Lung microvascular endothelial cell (primary cell): Measurements from ENCODE around the gene ABCA2. TPM values are rescaled to one million over a fixed set of nuclear protein-coding genes. Genes with fewer than 3 reads are reported as not detected.
"Not testable (repeated sequence)": the region's sequence is repeated elsewhere in the genome, so short reads cannot be mapped to it uniquely, and the experiment has no call there.

Experiments
- DNase-seq, 2 donors: peaks; one replicate each; pipeline versions ENCODE4 v3.0.0 to v3.0.0-alpha.2; 2010; ENCODE audit warnings: low read depth in 2 of 2
- total RNA-seq: library from RNA; depleted of rRNA; stranded (reverse); fragments of >200 nt; gene quantifications from 2 replicates; pipeline ENCODE4 v1.2.1, GENCODE V29; 2014

The ABCA2 gene
- total RNA-seq, 1 donor from 2014 or later: 4.0 TPM

DNA sequence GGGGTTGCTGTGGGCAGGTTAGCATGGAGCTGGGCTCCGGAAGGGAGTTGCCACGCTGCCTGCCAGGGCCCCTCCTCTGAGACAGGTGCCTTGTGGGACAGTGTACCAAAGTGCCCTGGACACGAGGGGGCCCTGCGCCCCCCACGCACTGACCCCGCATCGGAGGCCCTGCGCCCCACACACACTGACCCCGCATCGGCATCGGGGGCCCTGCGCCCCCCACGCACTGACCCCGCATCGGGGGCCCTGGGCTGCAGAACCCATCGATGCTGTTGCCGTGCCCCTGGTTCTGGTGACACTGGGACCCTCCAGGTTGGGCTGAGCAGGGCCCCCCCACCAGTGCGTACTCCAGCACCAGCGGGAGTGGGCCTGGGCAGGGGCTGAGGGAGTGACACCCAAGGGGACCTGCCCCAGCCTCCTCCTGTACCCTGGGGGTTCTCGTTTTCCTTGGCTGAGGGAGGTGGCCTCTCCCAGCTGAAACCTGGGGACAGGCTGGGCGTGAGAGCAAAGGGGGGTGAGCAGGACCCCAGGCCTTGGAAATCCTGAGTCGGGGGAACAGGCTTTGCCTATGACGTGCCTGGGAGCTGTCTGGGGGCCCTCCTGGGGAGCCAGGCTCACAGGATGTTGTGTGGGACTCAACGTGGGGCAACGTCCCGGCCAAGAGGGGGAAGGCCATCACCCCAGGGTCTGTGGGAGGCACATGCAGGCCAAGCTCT is 35.4 kb upstream of the ABCA2 start:
- no peak for DNase-seq

DNA sequence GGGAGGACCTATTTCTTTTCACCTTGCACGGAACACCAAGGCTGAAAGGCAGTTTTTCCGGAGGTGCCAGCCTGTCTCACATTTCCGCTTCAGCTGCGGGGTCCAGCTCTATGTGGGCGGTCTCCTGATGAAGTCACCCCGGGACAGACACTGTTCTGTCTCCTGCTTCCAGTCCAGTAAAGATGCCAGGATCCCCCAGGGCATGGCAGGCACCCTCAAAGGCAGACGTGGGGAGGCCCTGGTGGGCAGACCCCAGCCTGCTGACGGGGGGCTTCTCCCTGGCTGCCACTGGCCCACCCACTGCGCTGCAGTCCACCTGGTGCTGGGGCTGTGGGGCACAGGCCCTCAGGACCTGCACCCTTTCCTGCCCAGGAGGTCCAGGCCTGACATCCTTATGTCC is 34.8 kb upstream of the ABCA2 start:
- DNase-seq: not testable (repeated sequence)

DNA sequence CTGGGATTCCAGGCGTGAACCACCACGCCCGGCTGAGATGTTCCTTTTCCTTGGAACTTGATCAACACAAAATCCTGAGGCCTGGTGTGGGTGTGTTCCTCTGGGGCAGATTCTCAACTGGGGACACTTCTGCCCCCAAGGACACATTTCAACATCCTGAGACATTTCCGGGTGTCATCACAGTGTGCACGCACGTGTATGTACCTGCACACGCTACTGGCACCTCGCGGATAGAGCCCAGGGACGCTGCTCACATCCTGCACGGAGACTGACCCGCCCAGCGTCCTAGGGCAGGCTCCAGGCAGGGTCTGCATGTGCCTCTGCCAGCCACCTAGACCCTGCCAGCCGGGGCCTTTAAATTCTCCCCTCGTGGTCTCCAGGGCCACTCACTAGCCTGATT is 34.3 kb upstream of the ABCA2 start:
- no peak for DNase-seq

DNA sequence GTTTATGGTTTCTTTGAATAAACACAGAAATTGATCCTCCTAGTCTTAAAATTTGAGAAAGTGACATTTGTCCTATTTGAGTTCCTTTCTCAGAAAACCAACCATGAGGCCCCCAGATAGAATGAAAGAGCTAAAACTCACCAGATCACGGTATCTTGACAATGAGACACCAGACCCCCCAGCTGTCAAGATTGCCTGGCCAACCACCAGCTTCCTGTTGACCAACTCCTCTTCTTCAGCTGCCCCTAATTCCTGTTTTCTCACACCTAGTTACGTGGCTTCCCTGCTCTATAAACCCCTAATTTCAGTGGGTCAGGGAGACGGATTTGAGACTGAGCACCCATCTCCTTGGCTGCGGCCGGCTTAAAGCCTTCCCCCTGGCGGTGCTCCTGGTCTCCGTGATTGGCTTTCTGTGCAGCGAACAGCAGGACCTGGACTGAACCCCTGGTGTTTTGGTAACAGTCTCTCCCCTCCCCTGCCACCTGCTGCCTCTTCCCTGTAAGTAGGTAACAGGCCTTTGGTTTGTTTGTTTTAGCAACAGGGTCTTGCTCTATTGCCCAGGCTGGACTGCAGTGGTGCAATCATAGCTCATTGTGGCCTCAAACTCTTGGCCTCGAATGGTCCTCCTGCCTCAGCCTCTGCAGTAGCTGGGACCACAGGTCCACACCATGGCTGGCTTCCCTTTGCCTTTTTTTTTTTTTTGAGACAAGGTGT is 30.6 kb upstream of the ABCA2 start:
- no peak for DNase-seq

DNA sequence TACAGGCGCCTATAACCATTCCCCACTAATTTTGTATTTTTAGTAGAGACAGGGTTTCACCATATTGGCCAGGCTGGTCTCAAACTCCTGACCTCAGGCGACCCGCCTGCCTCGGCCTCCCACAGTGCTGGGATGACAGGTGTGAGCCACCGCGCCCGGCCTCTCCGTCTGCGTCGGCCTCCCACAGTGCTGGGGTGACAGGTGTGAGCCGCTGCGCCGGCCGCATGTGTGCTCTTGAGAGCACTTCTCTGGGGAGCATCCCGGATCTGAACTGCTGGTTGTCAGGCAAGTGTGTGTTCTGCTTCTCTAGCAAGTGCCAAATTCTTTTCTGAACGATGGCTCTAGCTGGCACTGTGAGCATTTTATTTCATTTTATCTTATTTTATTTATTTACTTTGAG is 29.5 kb upstream of the ABCA2 start:
- DNase-seq: no peak

DNA sequence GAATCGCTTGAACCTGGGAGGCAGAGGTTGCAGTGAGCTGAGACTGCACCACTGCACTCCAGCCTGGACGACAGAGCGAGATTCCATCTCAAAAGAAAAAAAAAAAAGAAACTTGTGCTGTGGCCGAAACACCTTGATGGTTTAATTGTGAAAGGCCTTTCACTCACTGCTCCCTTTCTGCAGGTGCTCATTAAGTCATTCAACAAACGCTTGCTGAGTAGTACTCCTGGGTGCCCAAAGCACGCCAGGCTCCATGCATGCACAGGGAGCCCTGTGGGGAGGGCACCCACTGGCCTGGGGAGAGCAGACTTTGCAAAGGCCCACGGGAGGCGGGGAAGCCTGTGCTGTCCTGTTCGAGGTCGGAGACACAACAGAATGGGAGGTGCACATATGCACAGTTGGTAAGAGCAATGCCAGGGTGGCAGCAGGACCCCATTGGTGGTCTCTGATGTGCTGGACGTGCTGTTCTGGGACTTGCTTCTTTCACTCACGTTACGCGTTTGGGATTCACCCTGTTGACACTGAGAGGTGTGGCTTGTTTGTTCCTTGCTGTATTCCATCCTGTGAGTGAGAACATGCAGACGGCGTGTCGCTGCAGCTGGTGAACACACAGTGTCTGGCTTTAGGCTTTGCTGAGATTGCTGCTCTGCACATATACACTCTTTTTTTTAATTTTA is 28.8 kb upstream of the ABCA2 start:
- DNase-seq: no peak

DNA sequence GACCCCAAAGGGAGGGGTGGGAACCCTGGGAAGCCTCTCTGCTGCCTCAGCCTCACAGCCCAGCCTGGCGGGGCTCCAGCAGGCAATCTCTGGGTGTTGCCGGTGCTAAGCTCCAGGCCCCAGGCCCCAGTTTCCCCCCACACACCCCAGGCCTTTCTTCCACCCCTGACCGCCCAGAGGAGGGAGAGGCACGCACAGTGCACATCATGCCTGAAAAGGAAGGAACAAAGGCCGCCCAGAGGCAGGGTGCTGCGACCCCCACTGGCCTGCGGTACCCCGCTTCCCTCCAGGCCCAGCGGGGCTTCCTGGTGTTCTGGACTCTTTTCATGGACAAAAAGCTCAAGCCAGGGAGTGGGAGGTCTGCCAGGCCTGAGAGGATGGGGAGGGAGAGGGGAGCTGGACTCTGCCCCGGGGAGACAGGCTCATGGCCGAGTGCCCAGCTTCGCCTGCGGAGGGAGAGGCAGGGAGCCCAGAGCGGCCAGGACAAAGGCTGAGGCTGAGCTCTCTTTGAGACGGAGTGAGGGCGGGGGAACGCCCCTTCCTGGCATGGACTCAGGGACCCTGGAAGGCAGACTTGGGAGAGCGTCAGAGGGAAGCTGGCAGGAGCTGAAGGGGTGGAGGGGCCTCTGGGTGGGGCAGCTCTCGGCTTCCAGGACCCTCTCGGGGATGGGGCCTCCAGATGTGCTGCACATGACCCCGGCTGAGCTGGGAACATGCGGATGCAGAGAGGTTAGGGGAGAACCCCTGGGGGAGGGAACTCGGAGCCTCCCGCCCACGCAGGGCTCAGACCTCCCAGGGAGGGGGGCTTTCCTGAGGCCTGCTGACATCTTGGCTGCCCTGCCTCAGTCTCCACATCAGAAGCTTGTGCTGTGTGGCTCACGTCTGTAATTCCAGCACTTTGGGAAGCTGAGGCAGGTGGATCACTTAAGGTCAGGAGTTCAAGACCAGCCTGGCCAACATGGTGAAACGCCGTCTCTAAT is 27.6 kb upstream of the ABCA2 start:
- DNase-seq: no peak

DNA sequence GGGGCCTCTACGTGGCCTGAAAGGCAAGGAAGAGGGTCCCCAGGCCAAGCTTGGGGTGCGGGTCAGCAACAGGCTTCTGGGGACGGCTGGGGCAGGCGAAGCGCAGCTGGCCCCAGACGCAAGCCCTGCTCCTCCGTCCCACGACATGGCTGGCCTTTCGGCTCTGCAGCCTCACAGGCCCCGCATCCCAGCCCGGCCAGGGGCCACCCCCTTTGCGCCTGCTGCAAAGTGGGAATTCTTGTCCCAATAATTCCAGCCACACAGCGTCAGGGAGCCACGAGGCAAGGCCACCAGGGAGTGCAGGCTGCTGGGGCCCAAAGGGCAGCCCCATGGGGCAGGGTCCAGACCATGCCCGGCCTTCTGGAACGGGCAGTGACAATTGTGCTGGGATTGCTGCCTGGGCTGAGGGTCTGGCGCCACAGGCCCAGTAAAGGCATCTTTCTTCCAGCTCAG is 26.9 kb upstream of the ABCA2 start:
- no peak for DNase-seq

DNA sequence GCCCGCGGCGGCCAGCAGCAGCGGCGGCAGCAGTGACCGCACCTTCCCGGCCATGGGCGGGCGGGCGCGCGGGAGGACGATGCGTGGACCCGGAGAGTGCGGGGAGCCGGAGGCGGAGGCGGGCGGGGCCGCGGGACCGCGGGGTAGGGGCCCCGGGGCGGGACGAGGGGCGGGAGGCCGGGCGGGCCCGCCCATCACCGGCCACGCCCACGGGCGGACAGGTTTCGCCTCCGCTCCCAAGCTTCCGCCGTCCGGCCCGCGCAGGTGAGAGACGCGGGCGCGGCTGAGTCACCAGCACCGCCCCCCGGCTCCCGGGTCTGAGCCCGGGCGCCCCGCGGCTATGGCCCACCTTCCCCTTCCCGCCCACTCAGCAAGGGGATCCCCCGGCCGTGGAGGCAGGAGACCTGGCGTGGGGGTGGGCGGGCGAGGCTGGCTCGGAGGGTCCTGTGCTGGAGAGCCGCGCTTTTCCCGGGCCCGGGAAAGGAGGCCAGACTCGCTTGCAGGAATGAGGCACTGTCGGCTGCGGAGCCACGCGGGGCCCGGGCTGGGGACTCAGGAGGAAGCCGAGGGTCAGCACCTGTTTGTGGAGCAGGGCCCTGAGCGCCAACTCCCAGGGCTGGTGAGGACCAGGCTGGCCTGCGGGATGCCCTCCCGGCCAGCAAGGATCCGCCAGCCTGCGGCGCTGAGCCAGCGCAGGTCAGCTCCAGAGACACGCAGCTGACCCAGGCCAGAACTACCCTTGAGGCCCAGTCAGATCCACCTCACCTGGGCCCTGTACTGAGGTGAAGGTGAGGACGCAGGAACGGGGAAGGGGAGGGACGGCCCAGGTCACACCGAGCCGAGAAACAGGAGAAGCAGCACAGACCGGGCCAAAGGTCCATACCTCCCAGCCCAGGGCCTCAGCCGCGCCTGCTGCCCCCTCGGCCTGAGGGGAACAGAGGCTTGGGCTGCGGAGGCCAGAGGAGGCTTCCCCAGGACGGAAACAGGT is 26.2 kb upstream of the ABCA2 start, which contains the start of gene ENTPD2:
TSS of gene ENTPD2 (minus strand) at position 118 of the 988 bp plus-strand sequence. CDS start at position 54, 64 bp downstream.
- DNase-seq: no peak

DNA sequence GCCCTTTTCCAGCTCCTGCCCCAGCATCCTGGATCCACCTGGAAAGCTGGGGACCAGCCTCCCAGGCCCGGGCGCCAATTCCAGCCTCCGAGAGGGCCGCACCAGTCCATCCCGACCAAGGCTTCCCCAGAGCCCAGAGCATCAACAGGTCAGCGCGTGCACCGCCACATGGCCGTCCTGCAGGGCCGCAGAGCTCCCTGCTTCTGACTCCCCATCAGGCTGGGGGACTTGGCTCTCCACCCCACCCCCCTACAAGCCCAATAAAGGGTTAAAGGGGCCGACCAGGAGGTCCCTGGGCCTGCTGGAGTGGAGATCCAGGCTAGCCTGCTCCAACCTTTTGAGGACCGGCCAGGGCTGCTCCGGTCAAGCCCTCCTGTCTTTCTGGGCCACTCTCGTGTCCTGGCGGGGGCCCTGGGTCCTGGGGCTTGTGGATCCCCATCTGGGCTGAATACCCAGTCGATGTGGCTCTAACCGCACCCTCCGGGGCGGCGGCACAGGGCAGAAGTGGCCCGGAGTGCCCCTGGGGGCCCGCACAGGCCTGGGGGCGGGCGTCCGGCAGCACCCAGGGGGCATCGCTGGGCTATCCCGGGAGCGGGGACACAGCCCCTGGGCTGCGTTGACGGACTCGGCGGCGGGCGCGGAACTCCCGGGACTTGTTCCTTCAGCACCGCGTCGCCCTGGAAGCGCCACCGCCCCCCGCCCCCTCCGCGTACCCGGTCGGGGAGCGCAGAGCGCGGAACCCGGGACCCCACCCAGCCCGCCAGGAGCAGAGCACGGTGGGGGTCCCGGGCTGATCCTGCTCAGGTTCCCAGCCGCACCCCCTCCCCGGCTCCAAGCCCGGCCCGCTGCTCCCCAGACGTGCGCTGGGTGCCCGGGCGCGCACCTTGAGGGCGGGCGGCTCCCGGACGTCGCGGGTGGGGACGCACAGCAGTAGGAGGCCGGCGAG is 25.2 kb upstream of the ABCA2 start:
- no peak for DNase-seq

DNA sequence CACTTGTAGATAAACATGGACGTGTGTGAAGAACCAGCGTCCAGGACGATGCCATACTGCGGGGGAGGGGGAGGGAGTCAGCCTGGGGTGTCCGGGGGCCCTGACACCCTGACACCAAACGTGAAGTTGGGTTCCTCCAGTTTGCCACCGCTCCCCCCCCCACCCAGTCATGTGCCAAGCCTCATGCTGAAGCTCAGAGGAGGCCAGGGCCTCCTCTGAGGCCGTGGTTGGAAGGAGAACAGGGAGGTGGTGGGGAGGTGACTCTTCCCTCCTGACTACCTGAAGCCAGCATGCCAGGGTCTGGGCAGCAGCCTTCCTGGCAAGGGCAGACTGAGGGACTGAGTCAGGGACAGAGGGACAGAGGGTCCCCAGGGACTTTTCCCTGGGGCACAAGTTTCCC is 24.3 kb upstream of the ABCA2 start:
- no peak for DNase-seq

DNA sequence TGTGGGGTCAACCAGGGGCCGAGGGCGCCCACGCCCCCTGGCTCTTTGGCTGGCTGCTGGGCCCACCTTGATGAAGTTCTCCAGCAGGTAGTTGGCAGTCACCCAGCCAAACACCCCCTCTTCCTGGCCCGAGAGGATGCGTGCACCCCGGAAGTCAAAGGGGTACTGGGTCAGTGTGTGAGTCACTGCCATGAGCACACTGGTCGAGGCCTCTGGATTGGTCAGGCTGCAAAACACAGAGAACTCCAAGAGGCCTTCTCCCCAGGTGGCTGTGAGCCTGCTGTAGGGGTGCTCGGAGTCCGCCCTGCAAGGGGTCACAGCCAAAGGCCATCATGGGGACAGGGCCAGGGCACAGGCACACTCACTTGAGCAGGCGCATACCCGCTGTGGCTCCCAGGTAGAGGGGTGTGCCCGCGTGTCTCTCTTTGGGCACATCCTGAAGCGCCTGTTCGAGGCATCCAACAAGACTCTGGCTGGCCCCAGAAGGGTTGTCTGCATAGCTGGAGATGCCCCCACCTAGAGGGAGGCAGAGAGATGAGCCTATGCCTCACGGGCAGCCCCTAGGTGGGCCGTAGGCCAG is 23.2 kb upstream of the ABCA2 start:
- no peak for DNase-seq

DNA sequence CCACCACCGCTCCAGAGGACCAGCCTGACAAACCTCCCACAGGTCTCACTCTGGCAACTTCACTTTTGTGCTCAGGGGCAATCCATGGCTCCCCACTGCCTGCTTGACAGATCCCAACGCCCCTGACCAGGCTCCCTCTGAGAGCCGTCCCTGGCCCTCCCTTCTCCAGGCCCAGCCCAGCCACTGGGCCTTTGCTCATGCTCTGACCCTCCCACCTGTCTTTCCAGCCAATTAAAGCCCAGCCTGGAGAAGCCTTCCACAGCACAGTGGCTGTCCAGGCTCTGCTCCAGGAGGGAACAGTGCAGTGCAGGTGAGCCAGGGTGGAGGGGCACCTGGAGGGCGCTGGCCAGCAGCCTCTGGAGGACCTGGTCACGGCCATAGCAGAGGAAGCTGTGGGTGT is 22.5 kb upstream of the ABCA2 start:
- DNase-seq: no peak

DNA sequence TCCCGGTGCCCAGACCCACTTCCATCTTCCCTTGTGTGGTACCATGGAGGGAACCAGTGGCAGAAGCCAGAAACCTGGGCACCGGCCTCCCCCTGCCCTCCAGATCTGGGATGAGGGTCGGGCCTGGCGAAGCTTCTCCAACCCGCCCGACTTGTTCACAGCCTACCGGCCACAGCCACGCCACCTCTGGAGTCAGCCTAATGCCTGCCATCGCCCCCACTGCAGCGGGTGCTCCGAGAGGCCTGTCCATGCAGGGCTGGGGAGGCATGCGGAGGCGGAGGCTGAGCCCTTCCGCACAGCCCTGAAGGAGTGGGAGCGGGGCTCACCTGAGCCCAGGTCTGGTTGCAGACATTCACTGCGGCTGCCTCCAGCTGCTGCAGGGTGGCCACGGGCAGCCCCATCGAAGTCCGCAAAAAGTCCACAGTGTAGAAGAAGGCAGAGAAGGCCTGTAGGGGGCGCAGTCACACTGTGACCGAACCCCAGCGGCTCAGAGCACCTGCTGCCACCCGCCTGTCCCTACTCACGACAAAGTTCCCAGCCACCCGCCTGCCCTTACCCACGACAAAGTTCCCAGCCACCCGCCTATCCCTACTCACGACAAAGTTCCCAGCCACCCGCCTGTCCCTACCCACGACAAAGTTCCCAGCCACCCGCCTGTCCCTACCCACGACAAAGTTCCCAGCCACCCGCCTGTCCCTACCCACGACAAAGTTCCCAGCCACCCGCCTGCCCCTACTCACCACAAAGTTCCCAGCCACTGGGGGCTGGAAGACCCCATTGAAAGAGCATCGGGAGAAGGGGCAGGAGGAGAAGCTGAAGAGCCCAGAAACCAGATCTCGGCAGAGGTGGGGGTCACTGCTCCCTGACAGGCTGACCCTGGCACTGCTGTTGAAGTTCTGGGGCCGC is 21.8 kb upstream of the ABCA2 start:
- peak; percentile 50 to 71 for DNase-seq

DNA sequence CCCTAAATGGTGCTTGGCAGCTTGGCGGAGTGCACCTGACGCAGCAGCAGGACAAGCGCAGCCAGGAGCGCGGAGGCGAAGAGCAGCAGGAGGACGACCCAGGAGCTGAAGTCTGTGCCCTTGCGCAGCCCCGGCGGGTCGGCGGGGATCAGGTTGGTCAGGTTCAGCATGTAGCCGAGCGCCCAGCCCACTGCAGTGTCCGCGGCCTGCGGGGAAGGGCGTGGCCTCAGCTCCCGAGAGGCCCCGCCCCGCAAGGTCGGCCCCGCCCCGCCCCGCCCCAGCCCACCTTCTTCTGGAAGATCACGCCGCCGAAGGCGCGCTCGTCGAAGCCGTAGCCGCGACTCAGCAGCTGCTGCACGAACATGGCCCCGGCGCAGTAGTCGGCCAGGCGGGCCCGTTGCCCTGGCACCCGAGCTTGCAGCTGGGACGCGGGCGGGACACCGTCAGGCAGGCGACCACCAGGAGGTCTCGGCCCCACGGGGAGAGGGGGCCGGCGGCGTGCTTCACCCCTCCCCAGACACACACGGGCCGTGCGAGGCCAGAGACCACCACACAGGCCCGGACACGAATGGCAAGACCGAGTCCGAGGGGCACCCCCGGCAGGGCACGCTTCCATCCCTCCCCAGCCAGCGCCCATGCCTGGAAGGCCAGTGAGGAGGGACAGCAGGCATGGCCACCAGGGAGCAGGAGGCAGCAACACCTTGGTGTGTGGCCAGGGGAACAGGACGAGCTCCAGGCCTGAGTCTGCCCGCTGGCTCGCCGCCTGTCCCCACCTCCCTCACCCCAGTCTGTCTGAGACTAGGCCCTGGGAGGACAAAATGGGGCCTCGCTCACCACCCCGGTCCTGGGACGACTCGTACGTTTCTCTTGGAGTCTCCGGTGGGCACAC is 20.9 kb upstream of the ABCA2 start:
- no peak for DNase-seq

DNA sequence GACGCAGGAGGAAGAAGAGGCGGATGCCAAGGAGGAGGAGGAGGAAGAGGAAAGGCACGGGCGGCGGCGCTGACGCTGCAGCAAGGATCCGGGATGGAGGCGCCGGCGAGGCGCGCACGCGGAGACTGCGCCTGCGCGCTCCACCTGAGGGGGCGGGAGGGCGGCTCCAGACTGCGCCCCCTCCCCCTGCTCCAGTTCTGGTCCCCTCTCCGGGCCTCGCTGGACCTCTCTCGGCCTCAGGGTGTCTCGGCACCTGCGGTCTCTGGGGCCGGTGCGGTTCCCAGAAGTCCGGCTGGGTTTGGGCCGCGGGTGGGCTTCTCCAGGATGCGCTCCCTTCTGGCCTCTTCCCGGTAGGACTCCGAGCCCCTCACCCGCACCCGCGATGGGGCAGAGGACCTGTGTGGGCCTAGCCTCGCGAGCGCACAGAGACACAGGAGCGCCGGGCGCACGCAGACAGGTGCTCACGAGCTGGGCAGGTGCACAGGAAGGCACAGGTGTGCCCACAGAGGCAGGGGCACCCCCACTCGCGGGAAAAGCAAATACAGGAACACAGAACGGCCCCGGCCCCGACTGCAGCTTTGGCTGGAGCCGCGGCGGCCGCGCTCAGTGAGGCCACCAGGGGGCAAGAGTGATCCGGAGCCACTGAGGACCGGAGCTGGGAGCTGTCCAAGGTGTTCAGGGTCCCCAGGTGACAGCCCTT is 18.2 kb upstream of the ABCA2 start, which contains the start of gene NPDC1:
TSS of gene NPDC1 (minus strand) at position 90 of the 700 bp plus-strand sequence. CDS start 188 bp downstream, outside the sequence.
- peak; percentile 80 to 87 for DNase-seq
